Neuronal stem cell (in vitro differentiated cells): ENCODE results near the gene FAM219A.

Experiments used
- DNase-seq: peaks from one replicate; pipeline ENCODE4 v3.0.0-alpha.2; 2013; ENCODE audit warnings: low spot score
- H2AFZ ChIP-seq: one replicate; pipeline ENCODE4 v1.6.1; 2013; ENCODE audit warnings: mild to moderate bottlenecking, low read length, inconsistent platforms
- H2AK5ac ChIP-seq: 2 replicates; pipeline ENCODE4 v1.6.1; 2013; ENCODE audit warnings: low read depth, mild to moderate bottlenecking, inconsistent platforms, low read length, moderate library complexity, mixed read lengths
- H2BK120ac ChIP-seq: 2 replicates; pipeline ENCODE4 v1.6.1; 2013; ENCODE audit warnings: low read depth, mild to moderate bottlenecking, inconsistent platforms, low read length, moderate library complexity, mixed read lengths
- H2BK12ac ChIP-seq: one replicate; pipeline ENCODE4 v1.6.1; 2013; ENCODE audit warnings: low read length, inconsistent platforms
- H2BK15ac ChIP-seq: 2 replicates; pipeline ENCODE4 v1.6.1; 2013; ENCODE audit warnings: mild to moderate bottlenecking, low read length, inconsistent platforms, mixed read lengths
- H2BK5ac ChIP-seq: one replicate; pipeline ENCODE4 v1.6.1; 2013; ENCODE audit warnings: inconsistent platforms, mild to moderate bottlenecking, low read length, moderate library complexity
- H3K14ac ChIP-seq: one replicate; pipeline ENCODE4 v1.6.1; 2013; ENCODE audit warnings: low read length, inconsistent platforms
- H3K18ac ChIP-seq: 2 replicates; pipeline ENCODE4 v1.6.1; 2013; ENCODE audit warnings: low read length, inconsistent platforms
- H3K23ac ChIP-seq: 2 replicates; pipeline ENCODE4 v1.6.1; 2013; ENCODE audit warnings: low read depth, mild to moderate bottlenecking, mixed read lengths, low read length, inconsistent platforms; ENCODE audit not compliant: poor library complexity
- H3K27ac ChIP-seq: replicated peaks from 3 replicates; pipeline ENCODE4 v1.5.1; 2013; ENCODE audit warnings: low read length, inconsistent platforms
- H3K27me3 ChIP-seq, 3 experiments: 2 replicates each; pipeline ENCODE4 v1.6.1; 2013; ENCODE audit warnings: low read length in 3 of 3, mild to moderate bottlenecking in 2 of 3, inconsistent platforms in 1 of 3, low read depth in 1 of 3, mixed read lengths in 1 of 3, moderate library complexity in 1 of 3; ENCODE audit not compliant: control insufficient read depth in 3 of 3, insufficient read depth in 3 of 3
- H3K36me3 ChIP-seq, 2 donors: replicated peaks in 1 of 2; 2 replicates each; pipeline ENCODE4 v1.6.1; 2013; ENCODE audit warnings: low read length in 2 of 2; ENCODE audit not compliant: control insufficient read depth in 2 of 2, insufficient read depth in 2 of 2
- H3K4ac ChIP-seq: 2 replicates; pipeline ENCODE4 v1.6.1; 2013; ENCODE audit warnings: inconsistent platforms, mild to moderate bottlenecking, low read length, moderate library complexity
- H3K4me1 ChIP-seq, 2 donors: 1 replicate in 1 of 2; 2 replicates in 1 of 2; pipeline ENCODE4 v1.6.1; 2013; ENCODE audit warnings: low read length in 2 of 2, low read depth in 1 of 2; ENCODE audit not compliant: control insufficient read depth in 2 of 2, insufficient read depth in 1 of 2
- H3K4me2 ChIP-seq: one replicate; pipeline ENCODE4 v1.6.1; 2013; ENCODE audit warnings: mild to moderate bottlenecking, low read length, inconsistent platforms; ENCODE audit not compliant: insufficient read depth, poor library complexity, severe bottlenecking
- H3K4me3 ChIP-seq, 2 donors: 2 replicates each; pipeline ENCODE4 v1.5.1; 2013; ENCODE audit warnings: low read length in 2 of 2, mild to moderate bottlenecking in 2 of 2, inconsistent platforms in 1 of 2, moderate library complexity in 1 of 2
- H3K79me1 ChIP-seq: one replicate; pipeline ENCODE4 v1.6.1; 2013; ENCODE audit warnings: low read depth, mild to moderate bottlenecking, inconsistent platforms, low read length, moderate library complexity
- H3K9ac ChIP-seq: one replicate; pipeline ENCODE4 v1.6.1; 2013; ENCODE audit warnings: mild to moderate bottlenecking, low read depth, low read length, inconsistent platforms; ENCODE audit not compliant: poor library complexity
- H3K9me3 ChIP-seq, 2 donors: replicated peaks in 1 of 2; 2 replicates each; pipeline versions ENCODE3 to v1.6.1; 2013; ENCODE audit warnings: low read length in 2 of 2, mild to moderate bottlenecking in 2 of 2, inconsistent platforms in 1 of 2, low read depth in 1 of 2, mixed read lengths in 1 of 2, moderate library complexity in 1 of 2; ENCODE audit not compliant: control insufficient read depth in 2 of 2, insufficient read depth in 1 of 2
- H4K8ac ChIP-seq: one replicate; pipeline ENCODE4 v1.6.1; 2013; ENCODE audit warnings: low read depth, mild to moderate bottlenecking, inconsistent platforms, low read length, moderate library complexity
- H4K91ac ChIP-seq: one replicate; pipeline ENCODE4 v1.6.1; 2013; ENCODE audit warnings: low read length, low read depth, mild to moderate bottlenecking, inconsistent platforms; ENCODE audit not compliant: poor library complexity
- WGBS, 2 donors: extraction: QIAGEN DNeasy Blood & Tissue Kit; methylation state at CpG; one replicate each; pipeline ENCODE4 v1.1.7; 2013; ENCODE audit warnings: missing lambda C conversion rate in 2 of 2, mixed read lengths in 1 of 2; ENCODE audit not compliant: insufficient read length in 2 of 2, insufficient replicate concordance in 1 of 2; ENCODE audit errors: extremely low coverage in 2 of 2; 5-methylcytosine and 5-hydroxymethylcytosine counted together

The FAM219A gene

DNA sequence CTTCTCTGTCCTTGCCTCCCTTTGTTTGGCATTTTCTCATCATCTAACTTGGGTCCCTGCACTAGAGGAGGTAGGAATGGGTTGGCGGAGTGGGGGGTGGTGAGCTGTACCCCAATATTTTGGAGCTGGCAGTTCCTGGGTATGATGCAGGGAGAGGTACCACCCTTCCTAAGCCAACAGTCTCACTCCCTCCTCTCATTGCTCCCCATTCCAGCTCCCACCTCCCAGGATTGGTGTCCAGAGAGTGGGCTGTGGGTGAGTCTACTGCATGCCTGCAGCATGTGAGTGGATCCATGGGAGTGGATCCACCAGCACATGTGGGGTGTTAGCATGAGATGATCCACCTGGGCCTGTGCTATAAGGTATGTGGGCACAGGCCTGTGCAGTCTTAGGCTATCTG, 59.5 kb downstream of the FAM219A start:
- H2AFZ ChIP-seq, result no peak overlapping the region
- no peak overlapping the region for H4K8ac ChIP-seq
- no peaks in the 10 kb centered on the region for H3K79me1 ChIP-seq
- H3K23ac ChIP-seq, result no peak overlapping the region
- no peak overlapping the region for H3K27ac ChIP-seq
- H3K36me3 ChIP-seq, result peaks cover 1 to 73% of the 10 kb centered on the region in 2 donors
- no peaks in the 10 kb centered on the region for H3K9me3 ChIP-seq
- H3K4me3 ChIP-seq, result peak overlapping the region in 1 of 2 donors; percentile 35
- no CpG with 5 or more reads among the region's 1 CpG for WGBS, 2 donors
- H3K4ac ChIP-seq, result no peak overlapping the region
- H2BK120ac ChIP-seq, result no peak overlapping the region
- H3K27me3 ChIP-seq, result no peaks in the 10 kb centered on the region
- no peak overlapping the region for H3K9ac ChIP-seq
- H2BK12ac ChIP-seq, result no peak overlapping the region
- no peak for DNase-seq
- H2BK5ac ChIP-seq, result no peak overlapping the region
- no peak overlapping the region for H4K91ac ChIP-seq
- H2BK15ac ChIP-seq, result no peak overlapping the region
- H3K18ac ChIP-seq, result no peak overlapping the region
- H3K14ac ChIP-seq, result no peak overlapping the region
- no peak overlapping the region for H2AK5ac ChIP-seq
- H3K4me1 ChIP-seq, result no peaks in the 10 kb centered on the region
- H3K4me2 ChIP-seq, result no peak overlapping the region

DNA sequence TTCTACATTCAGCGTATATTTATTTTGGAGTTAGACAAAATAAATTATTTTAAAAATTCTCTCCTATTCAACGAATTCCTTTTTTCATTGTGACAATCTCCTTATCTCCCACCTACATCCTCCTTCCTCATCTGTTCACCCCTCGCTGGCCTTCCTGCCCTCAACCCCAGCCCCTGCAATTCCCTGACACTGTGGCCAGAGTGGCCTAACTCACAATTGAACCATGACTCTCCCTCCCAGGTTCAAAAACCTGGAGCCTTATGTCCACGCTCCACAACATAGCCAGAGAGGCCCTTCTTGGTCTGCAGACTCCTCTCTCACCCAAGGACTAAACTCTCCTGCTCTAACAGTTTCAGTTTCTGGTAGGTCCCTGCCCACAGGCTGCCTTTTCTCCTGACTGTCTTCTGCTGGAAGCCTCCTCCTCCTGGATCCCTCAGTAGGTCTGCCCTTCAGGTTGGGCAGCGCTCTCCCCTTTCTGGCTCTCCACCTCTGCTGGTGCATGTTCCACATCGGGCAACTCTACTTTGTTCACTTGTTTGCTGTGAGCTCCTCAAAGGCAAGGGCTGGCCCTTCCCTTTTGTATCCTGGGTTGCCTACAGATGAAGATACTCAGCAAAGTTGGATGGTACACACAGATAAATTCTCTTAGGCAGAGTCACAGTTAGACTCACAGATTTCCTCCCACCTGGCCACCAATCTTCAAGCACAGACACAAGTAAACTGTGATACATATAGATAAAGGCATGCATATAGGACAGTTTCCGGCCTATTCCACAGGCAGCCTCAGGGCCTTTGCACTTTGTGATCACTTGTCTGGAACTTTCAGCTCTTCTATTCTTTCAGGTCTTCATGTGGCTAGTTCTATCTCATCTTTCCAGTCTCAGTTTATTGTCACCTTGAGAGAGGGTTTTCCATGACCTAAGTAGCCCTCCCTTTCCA, 61.8 kb downstream of the FAM219A start:
- H2BK120ac ChIP-seq, result no peak overlapping the region
- no peak overlapping the region for H3K18ac ChIP-seq
- H3K27me3 ChIP-seq, result peaks cover 0 to 3% (median 0%) of the 10 kb centered on the region in 3 experiments
- H3K14ac ChIP-seq, result no peak overlapping the region
- no peaks in the 10 kb centered on the region for H3K4me1 ChIP-seq
- H2AFZ ChIP-seq, result no peak overlapping the region
- H3K9ac ChIP-seq, result no peak overlapping the region
- H3K27ac ChIP-seq, result no peak overlapping the region
- H4K8ac ChIP-seq, result no peak overlapping the region
- WGBS, 2 donors, result no CpG with 5 or more reads among the region's 7 CpGs
- peaks cover 0 to 2% of the 10 kb centered on the region in 2 donors for H3K9me3 ChIP-seq
- no peak overlapping the region for H3K23ac ChIP-seq
- DNase-seq, result no peak
- H2BK5ac ChIP-seq, result no peak overlapping the region
- H3K4me3 ChIP-seq, result no peak overlapping the region
- no peak overlapping the region for H3K4me2 ChIP-seq
- no peak overlapping the region for H2AK5ac ChIP-seq
- H3K79me1 ChIP-seq, result no peaks in the 10 kb centered on the region
- no peak overlapping the region for H2BK15ac ChIP-seq
- no peak overlapping the region for H2BK12ac ChIP-seq
- H3K36me3 ChIP-seq, result peaks cover 0 to 51% of the 10 kb centered on the region in 2 donors
- H3K4ac ChIP-seq, result no peak overlapping the region
- H4K91ac ChIP-seq, result no peak overlapping the region

DNA sequence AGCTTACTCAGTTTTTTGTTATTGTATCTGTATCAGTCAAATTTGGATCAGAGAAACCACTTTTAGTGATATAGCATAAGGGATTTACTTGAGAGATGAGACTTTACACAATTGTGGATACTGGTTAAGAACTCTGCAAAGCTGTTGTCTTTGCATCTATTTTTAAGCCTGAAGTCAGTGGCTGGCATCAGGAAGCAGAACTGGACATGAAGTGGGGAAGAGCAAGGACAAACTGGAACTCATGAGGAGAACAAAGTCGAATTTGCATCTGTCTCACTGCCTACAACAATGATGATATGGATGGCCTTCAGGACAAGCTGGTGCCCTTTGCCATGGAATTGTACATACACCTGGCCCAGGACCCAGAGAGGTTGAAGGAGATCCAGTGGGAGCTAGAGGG, 65.9 kb downstream of the FAM219A start:
- Histone ChIP-seq H3K9me3 (peaks cover 0 to 2% of the 10 kb centered on the region in 2 donors), H4K91ac (no peak overlapping the region), H3K14ac (no peak overlapping the region), H4K8ac (no peak overlapping the region), H3K4me3 (peak overlapping the region in 1 of 2 donors; percentile 8), H3K23ac (peak overlapping the region; percentile 65), H3K36me3 (peaks cover 0 to 11% of the 10 kb centered on the region in 2 donors), H2AFZ (no peak overlapping the region), H3K4me2 (no peak overlapping the region), H3K27ac (no peak overlapping the region), H2AK5ac (no peak overlapping the region), H3K79me1 (no peaks in the 10 kb centered on the region), H3K27me3 (peaks cover 0 to 3% (median 0%) of the 10 kb centered on the region in 3 experiments), H2BK12ac (no peak overlapping the region), H3K18ac (no peak overlapping the region), H2BK120ac (no peak overlapping the region), H2BK5ac (no peak overlapping the region), H3K4ac (no peak overlapping the region), H3K9ac (no peak overlapping the region), H3K4me1 (no peaks in the 10 kb centered on the region), H2BK15ac (no peak overlapping the region)
- no CpG with 5 or more reads among the region's 1 CpG for WGBS, 2 donors
- no peak for DNase-seq

DNA sequence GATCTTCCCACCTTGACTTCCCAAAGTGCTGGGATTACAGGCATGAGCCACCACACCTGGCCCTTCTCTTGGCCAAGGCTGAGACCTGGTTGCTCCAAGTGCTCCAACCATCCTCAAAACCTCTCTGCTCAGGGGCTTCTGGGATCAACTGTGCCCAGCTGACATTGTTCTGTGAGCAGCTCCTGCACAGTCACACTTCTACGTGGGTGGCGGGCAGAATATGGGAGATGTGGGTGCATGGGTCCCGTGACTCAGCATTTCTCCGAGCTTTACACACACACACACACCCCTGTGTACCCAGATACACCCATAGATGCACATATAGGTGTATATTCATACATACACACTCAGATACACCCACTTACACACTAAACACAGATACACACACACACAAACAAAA, 71.1 kb downstream of the FAM219A start:
- no peak for DNase-seq

More for the DNA sequence above, 71.1 kb downstream of the FAM219A start:
- Histone ChIP-seq H2BK120ac (no peak overlapping the region), H3K4me1 (no peaks in the 10 kb centered on the region), H3K4me3 (no peak overlapping the region), H4K8ac (peak overlapping the region; percentile 45), H2BK12ac (no peak overlapping the region), H3K9me3 (no peaks in the 10 kb centered on the region), H2AK5ac (no peak overlapping the region), H3K14ac (no peak overlapping the region), H3K4me2 (no peak overlapping the region), H3K23ac (no peak overlapping the region), H4K91ac (no peak overlapping the region), H2AFZ (no peak overlapping the region), H3K4ac (no peak overlapping the region), H3K79me1 (no peaks in the 10 kb centered on the region), H3K36me3 (no peaks in the 10 kb centered on the region), H3K9ac (no peak overlapping the region), H3K27me3 (peaks cover 0 to 13% (median 8%) of the 10 kb centered on the region in 3 experiments), H3K18ac (no peak overlapping the region), H3K27ac (no peak overlapping the region), H2BK15ac (no peak overlapping the region), H2BK5ac (no peak overlapping the region)
- WGBS, 2 donors, result no CpG with 5 or more reads among the region's 4 CpGs
